Upper lobe of right lung (tissue), 1 donor: ENCODE results near the gene CERS6. TPM values are rescaled to one million over a fixed set of nuclear protein-coding genes. Genes with fewer than 3 reads are reported as not detected.
"Not testable (repeated sequence)": the region's sequence is repeated elsewhere in the genome, so short reads cannot be mapped to it uniquely, and the experiment has no call there.

Experiments
- ATAC-seq: fragments of 200-7000 bp; cut with Tn5 transposase; one replicate; pipeline ENCODE4 v1.9.1; 2020; ENCODE audit warnings: mild to moderate bottlenecking, moderate library complexity
- DNase-seq: peaks from one replicate; pipeline ENCODE4 v3.0.0-alpha.2; 2020
- H3K27ac ChIP-seq: fragments of 200-600 bp; one replicate; pipeline ENCODE4 v1.8.0; 2022
- H3K27me3 ChIP-seq: fragments of 200-600 bp; one replicate; pipeline ENCODE4 v1.8.0; 2022; ENCODE audit warnings: mild to moderate bottlenecking
- H3K36me3 ChIP-seq: fragments of 200-600 bp; one replicate; pipeline ENCODE4 v1.8.0; 2022
- H3K4me1 ChIP-seq: fragments of 200-600 bp; one replicate; pipeline ENCODE4 v1.8.0; 2022
- H3K4me3 ChIP-seq: fragments of 200-600 bp; one replicate; pipeline ENCODE4 v1.8.0; 2022; ENCODE audit warnings: mild to moderate bottlenecking
- H3K9me3 ChIP-seq: fragments of 200-600 bp; one replicate; pipeline ENCODE4 v1.8.0; 2022
- CTCF ChIP-seq: fragments of 200-600 bp; IDR thresholded peaks from one replicate; pipeline ENCODE4 v1.8.0; 2022; ENCODE audit warnings: antibody characterized with exemption
- intact Hi-C: fragments of 100-400 bp; cut with DNase I; formaldehyde crosslinking; loops from one replicate; pipeline ENCODE4 v1.11.0; 2022
- long read RNA-seq: library from polyadenylated mRNA; unstranded; transcript quantifications from one replicate; pipeline ENCODE4 v2.0.0, GENCODE V29; 2021
- total RNA-seq: library from RNA; stranded (reverse); fragmentation: NEBNext Ultra II Directional; extraction: Animal tissue kit (Norgen Biotek cat#: 25700); gene quantifications from one replicate; pipeline ENCODE4 v1.2.1, GENCODE V29; 2021
- donor health status: DM: no; HTN: yes; CAD: no; lungs with severe emphysema.

Gene CERS6
- total RNA-seq = 17.8 TPM
- long read RNA-seq, full-length matches to known transcripts = 10 of 11 reads
- long read RNA-seq, partial matches to known transcripts = 1 of 11 reads
- long read RNA-seq, other reads (novel, unspliced or antisense) = 0 of 11 reads

- H3K9me3 ChIP-seq = no peaks in the 10 kb centered on the region
- DNase-seq (peak; percentile 99), ATAC-seq (peak; percentile 98)
- intact Hi-C loops = no loop called here
- peaks cover 7% of the 10 kb centered on the region for H3K4me1 ChIP-seq
- no peak for TF ChIP-seq CTCF
- peak within 1 kb of the TSS; percentile 87 for H3K27ac ChIP-seq
- no peaks in the 10 kb centered on the region for H3K27me3 ChIP-seq
- no peaks in the 10 kb centered on the region for H3K36me3 ChIP-seq
- H3K4me3 ChIP-seq = peak within 1 kb of the TSS; percentile 93
Observed at GRCh38 chr2:168455645-168456520, at the start of gene CERS6. TSS of gene CERS6 (plus strand) at chr2:168456272. CDS start at chr2:168456449, 177 bp downstream.

GRCh38 chr2:168412301-168412700, 43.8 kb upstream of the CERS6 start:
- DNase-seq, H3K27ac ChIP-seq, H3K9me3 ChIP-seq, ATAC-seq, H3K4me3 ChIP-seq, H3K27me3 ChIP-seq, intact Hi-C loops, H3K36me3 ChIP-seq, H3K4me1 ChIP-seq: not testable (repeated sequence)

- H3K36me3 ChIP-seq, ATAC-seq, H3K27me3 ChIP-seq, H3K9me3 ChIP-seq, intact Hi-C loops, H3K27ac ChIP-seq, DNase-seq, H3K4me3 ChIP-seq, H3K4me1 ChIP-seq: not testable (repeated sequence)
Observed at GRCh38 chr2:168413101-168413500, 43.0 kb upstream of the CERS6 start.

DNA sequence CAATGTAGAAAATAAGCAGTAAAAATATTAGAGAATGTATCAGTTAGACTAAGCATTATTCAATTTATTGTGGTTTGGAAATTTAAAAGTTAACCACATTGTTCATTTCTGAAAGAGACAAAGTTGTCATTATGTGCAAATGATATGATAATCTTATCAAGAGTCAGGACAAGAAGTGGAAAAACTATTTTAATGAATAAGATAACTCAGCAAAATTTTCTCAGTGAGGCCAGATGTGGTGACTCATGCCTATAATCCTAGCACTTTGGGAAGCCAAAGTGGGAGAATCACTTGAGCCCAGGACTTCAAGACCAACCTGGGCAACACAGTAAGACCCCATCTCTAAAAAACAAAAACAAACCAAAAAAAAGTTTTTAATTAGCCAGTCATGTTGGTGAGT, 39.5 kb upstream of the CERS6 start:
- Histone ChIP-seq H3K4me1 (no peaks in the 10 kb centered on the region), H3K27ac (no peak overlapping the region), H3K4me3 (no peak overlapping the region), H3K36me3 (no peaks in the 10 kb centered on the region), H3K27me3 (no peaks in the 10 kb centered on the region), H3K9me3 (no peaks in the 10 kb centered on the region)
- no peak for TF ChIP-seq CTCF
- DNase-seq (no peak), ATAC-seq (no peak)
- intact Hi-C loops = no loop called here

DNA sequence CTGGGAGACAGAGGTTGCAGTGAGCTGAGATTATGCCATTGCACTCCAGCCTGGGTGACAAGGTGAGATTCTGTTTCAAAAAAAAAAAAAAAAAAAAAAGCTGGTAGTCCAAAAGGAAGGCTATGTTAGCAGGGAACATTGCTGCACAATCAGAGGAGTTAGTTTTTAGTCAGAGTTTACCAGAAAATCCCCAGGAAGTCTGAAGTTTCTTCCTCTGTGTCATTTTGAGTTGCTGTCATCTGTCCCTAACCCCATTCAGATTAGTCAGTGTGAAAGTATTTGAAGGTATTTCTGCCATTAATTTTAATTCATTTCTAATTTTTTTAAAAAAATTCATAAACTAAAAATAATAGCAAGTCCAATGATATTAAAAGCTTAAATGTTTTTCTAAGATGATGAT, 33.5 kb upstream of the CERS6 start:
- no peak for ATAC-seq
- intact Hi-C loops = no loop called here
- Histone ChIP-seq H3K27me3 (no peaks in the 10 kb centered on the region), H3K27ac (no peak overlapping the region), H3K9me3 (no peaks in the 10 kb centered on the region), H3K36me3 (no peaks in the 10 kb centered on the region), H3K4me1 (no peaks in the 10 kb centered on the region), H3K4me3 (no peak overlapping the region)
- no peak for DNase-seq
- TF ChIP-seq CTCF = no peak

- ATAC-seq (no peak), DNase-seq (no peak)
- Histone ChIP-seq H3K4me3 (no peak overlapping the region), H3K9me3 (no peaks in the 10 kb centered on the region), H3K27me3 (no peaks in the 10 kb centered on the region), H3K27ac (no peak overlapping the region), H3K36me3 (no peaks in the 10 kb centered on the region), H3K4me1 (no peaks in the 10 kb centered on the region)
- intact Hi-C loops = no loop called here
- no peak for TF ChIP-seq CTCF
Observed at GRCh38 chr2:168424112-168424951, 31.7 kb upstream of the CERS6 start.
